ENCODE measurements around the gene CAMK2D.

CAMK2D gene

DNA sequence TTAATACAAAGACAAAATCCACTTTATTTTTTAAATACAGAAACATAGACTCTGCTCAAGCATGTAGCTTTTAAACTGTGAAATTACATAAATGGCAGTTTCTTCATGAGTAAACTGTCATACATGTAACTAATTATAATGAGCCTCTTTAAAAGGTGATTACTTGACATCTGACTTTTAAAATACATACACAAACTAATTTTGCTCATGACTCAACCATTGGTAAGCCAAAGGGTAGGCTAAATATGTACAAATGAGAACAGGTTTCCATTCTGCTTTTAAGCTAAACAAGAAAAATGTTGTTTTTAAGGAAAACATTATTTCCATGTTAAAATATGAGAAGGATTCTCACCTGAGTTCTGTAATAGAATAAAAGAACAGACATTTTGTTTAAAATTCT is 27.9 kb downstream of the CAMK2D start:
- no peak overlapping the region for H3K14ac ChIP-seq (ENCODE audit: low read length)
- H4K91ac ChIP-seq (ENCODE audit: low read depth, low read length, poor library complexity) = no peak overlapping the region
- H2BK5ac ChIP-seq (ENCODE audit: low read length) = no peak overlapping the region
- H4K8ac ChIP-seq (ENCODE audit: low read depth, low read length) = no peak overlapping the region
- H2BK120ac ChIP-seq (ENCODE audit: low read depth, low read length) = no peak overlapping the region
- no peaks in the 10 kb centered on the region for H3K79me1 ChIP-seq (ENCODE audit: low read depth, low read length)
- no peak overlapping the region for H3K4me3 ChIP-seq (ENCODE audit: low read length in 2 of 2)
- H3K23ac ChIP-seq (ENCODE audit: low read depth, low read length, poor library complexity) = no peak overlapping the region
- H3K27me3 ChIP-seq (ENCODE audit: control insufficient read depth in 3 of 3, insufficient read depth in 3 of 3, low read depth in 1 of 3, low read length in 3 of 3) = no peaks in the 10 kb centered on the region
- H3K9me3 ChIP-seq (replicated peaks in 1 of 2; ENCODE audit: control insufficient read depth in 2 of 2, insufficient read depth in 1 of 2, low read depth in 1 of 2, low read length in 2 of 2) = peaks cover 0 to 6% of the 10 kb centered on the region in 2 donors
- no peak overlapping the region for H2AK5ac ChIP-seq (ENCODE audit: low read depth, low read length)
- no peak overlapping the region for H2BK12ac ChIP-seq (ENCODE audit: low read length)
- no peak overlapping the region for H3K9ac ChIP-seq (ENCODE audit: low read depth, low read length, poor library complexity)
- no peak overlapping the region for H2BK15ac ChIP-seq (ENCODE audit: low read length)
- H3K4ac ChIP-seq (ENCODE audit: low read length) = no peak overlapping the region
- DNase-seq (ENCODE audit: low spot score) = no peak
- H2AFZ ChIP-seq (ENCODE audit: low read length) = no peak overlapping the region
- H3K36me3 ChIP-seq (replicated peaks in 1 of 2; ENCODE audit: control insufficient read depth in 2 of 2, insufficient read depth in 2 of 2, low read length in 2 of 2) = no peaks in the 10 kb centered on the region
- no peak overlapping the region for H3K4me2 ChIP-seq (ENCODE audit: insufficient read depth, low read length, poor library complexity, severe bottlenecking)
- no peak overlapping the region for H3K18ac ChIP-seq (ENCODE audit: low read length)
- no peaks in the 10 kb centered on the region for H3K4me1 ChIP-seq (ENCODE audit: control insufficient read depth in 2 of 2, insufficient read depth in 1 of 2, low read depth in 1 of 2, low read length in 2 of 2)
- no peak overlapping the region for H3K27ac ChIP-seq (replicated peaks; ENCODE audit: low read length)

DNA sequence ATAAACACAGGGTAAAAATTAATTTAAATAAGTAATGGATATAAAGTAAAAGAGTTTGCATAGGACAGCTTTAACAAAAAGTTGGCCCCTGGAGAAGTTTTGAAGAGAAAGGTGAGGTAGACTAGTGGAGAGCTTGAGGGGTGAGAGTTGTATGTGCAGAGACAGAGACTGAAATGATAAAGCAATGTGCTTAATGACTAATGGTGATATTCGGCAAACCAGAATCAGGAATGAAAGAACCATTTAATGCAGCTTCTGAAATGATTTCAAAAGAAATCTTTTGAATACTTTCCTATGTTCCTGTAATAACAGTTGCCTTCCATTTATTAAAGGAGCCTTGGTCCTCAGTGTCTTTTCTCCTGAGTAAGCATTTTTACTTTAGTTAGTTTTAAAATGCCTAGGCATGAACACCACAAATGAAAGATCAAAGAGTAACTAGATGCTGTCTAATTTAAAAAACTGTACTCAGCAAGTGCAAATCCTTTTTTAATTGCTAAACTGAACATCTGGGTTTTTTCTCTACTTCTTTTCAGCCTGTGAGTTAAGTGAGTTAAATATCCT is 28.5 kb downstream of the CAMK2D start:
- Histone ChIP-seq H3K27me3 (ENCODE audit: control insufficient read depth in 3 of 3, insufficient read depth in 3 of 3, low read depth in 1 of 3, low read length in 3 of 3) (no peaks in the 10 kb centered on the region), H3K4me1 (ENCODE audit: control insufficient read depth in 2 of 2, insufficient read depth in 1 of 2, low read depth in 1 of 2, low read length in 2 of 2) (no peaks in the 10 kb centered on the region), H3K14ac (ENCODE audit: low read length) (no peak overlapping the region), H3K36me3 (replicated peaks in 1 of 2; ENCODE audit: control insufficient read depth in 2 of 2, insufficient read depth in 2 of 2, low read length in 2 of 2) (no peaks in the 10 kb centered on the region), H3K18ac (ENCODE audit: low read length) (no peak overlapping the region), H4K91ac (ENCODE audit: low read depth, low read length, poor library complexity) (no peak overlapping the region), H2BK12ac (ENCODE audit: low read length) (no peak overlapping the region), H3K23ac (ENCODE audit: low read depth, low read length, poor library complexity) (no peak overlapping the region), H3K9me3 (replicated peaks in 1 of 2; ENCODE audit: control insufficient read depth in 2 of 2, insufficient read depth in 1 of 2, low read depth in 1 of 2, low read length in 2 of 2) (peaks cover 0 to 6% of the 10 kb centered on the region in 2 donors), H2AK5ac (ENCODE audit: low read depth, low read length) (no peak overlapping the region), H3K79me1 (ENCODE audit: low read depth, low read length) (no peaks in the 10 kb centered on the region), H2BK15ac (ENCODE audit: low read length) (no peak overlapping the region), H4K8ac (ENCODE audit: low read depth, low read length) (no peak overlapping the region), H3K9ac (ENCODE audit: low read depth, low read length, poor library complexity) (no peak overlapping the region), H3K4me3 (ENCODE audit: low read length in 2 of 2) (no peak overlapping the region), H2AFZ (ENCODE audit: low read length) (no peak overlapping the region), H3K27ac (replicated peaks; ENCODE audit: low read length) (no peak overlapping the region), H3K4ac (ENCODE audit: low read length) (no peak overlapping the region), H3K4me2 (ENCODE audit: insufficient read depth, low read length, poor library complexity, severe bottlenecking) (no peak overlapping the region), H2BK120ac (ENCODE audit: low read depth, low read length) (no peak overlapping the region), H2BK5ac (ENCODE audit: low read length) (no peak overlapping the region)
- WGBS, 2 donors (ENCODE audit: extremely low coverage in 2 of 2, insufficient read length in 2 of 2, insufficient replicate concordance in 1 of 2) = no CpG with 5 or more reads among the region's 1 CpG
- DNase-seq (ENCODE audit: low spot score) = no peak

GRCh38 chr4:113730467-113731216 is 30.9 kb downstream of the CAMK2D start:
- no CpG with 5 or more reads among the region's 2 CpGs for WGBS, 2 donors (ENCODE audit: extremely low coverage in 2 of 2, insufficient read length in 2 of 2, insufficient replicate concordance in 1 of 2)

DNA sequence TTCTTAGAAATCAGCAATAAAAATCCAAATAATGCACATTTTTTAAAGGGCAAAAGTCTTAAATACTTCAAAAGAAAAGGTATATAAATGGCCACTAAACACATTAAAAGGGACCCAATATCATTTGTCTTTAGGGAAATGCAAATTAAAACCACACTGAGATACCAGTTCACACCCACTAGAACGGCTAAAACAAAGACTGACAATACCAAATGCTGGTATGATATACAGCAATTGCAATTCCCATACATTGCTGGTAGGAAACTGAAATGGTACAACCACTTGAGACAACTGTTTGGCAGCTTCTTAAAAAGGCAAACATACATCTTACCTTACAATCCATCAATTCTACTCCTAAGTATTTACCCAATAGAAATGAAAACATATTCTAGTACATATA is 33.7 kb downstream of the CAMK2D start:
- Histone ChIP-seq H3K14ac (ENCODE audit: low read length) (no peak overlapping the region), H3K27me3 (ENCODE audit: control insufficient read depth in 3 of 3, insufficient read depth in 3 of 3, low read depth in 1 of 3, low read length in 3 of 3) (no peaks in the 10 kb centered on the region), H3K4me3 (ENCODE audit: low read length in 2 of 2) (no peak overlapping the region), H3K4ac (ENCODE audit: low read length) (no peak overlapping the region), H3K23ac (ENCODE audit: low read depth, low read length, poor library complexity) (no peak overlapping the region), H3K4me1 (ENCODE audit: control insufficient read depth in 2 of 2, insufficient read depth in 1 of 2, low read depth in 1 of 2, low read length in 2 of 2) (no peaks in the 10 kb centered on the region), H3K4me2 (ENCODE audit: insufficient read depth, low read length, poor library complexity, severe bottlenecking) (no peak overlapping the region), H2BK5ac (ENCODE audit: low read length) (no peak overlapping the region), H2BK12ac (ENCODE audit: low read length) (no peak overlapping the region), H2BK120ac (ENCODE audit: low read depth, low read length) (no peak overlapping the region), H3K36me3 (replicated peaks in 1 of 2; ENCODE audit: control insufficient read depth in 2 of 2, insufficient read depth in 2 of 2, low read length in 2 of 2) (no peaks in the 10 kb centered on the region), H2BK15ac (ENCODE audit: low read length) (no peak overlapping the region), H3K18ac (ENCODE audit: low read length) (no peak overlapping the region), H3K27ac (replicated peaks; ENCODE audit: low read length) (no peak overlapping the region), H3K79me1 (ENCODE audit: low read depth, low read length) (no peaks in the 10 kb centered on the region), H3K9ac (ENCODE audit: low read depth, low read length, poor library complexity) (no peak overlapping the region), H4K91ac (ENCODE audit: low read depth, low read length, poor library complexity) (no peak overlapping the region), H2AFZ (ENCODE audit: low read length) (no peak overlapping the region), H3K9me3 (replicated peaks in 1 of 2; ENCODE audit: control insufficient read depth in 2 of 2, insufficient read depth in 1 of 2, low read depth in 1 of 2, low read length in 2 of 2) (peaks cover 0 to 6% of the 10 kb centered on the region in 2 donors), H4K8ac (ENCODE audit: low read depth, low read length) (no peak overlapping the region), H2AK5ac (ENCODE audit: low read depth, low read length) (no peak overlapping the region)
- WGBS, 2 donors (ENCODE audit: extremely low coverage in 2 of 2, insufficient read length in 2 of 2, insufficient replicate concordance in 1 of 2) = no CpG with 5 or more reads among the region's 1 CpG
- no peak for DNase-seq (ENCODE audit: low spot score)

More at GRCh38 chr4:113730467-113731216, 30.9 kb downstream of the CAMK2D start:
- H3K4ac ChIP-seq (ENCODE audit: low read length) = no peak overlapping the region
- no peak overlapping the region for H3K27ac ChIP-seq (replicated peaks; ENCODE audit: low read length)
- H3K23ac ChIP-seq (ENCODE audit: low read depth, low read length, poor library complexity) = no peak overlapping the region
- H4K91ac ChIP-seq (ENCODE audit: low read depth, low read length, poor library complexity) = no peak overlapping the region
- H2AFZ ChIP-seq (ENCODE audit: low read length) = no peak overlapping the region
- H2BK5ac ChIP-seq (ENCODE audit: low read length) = no peak overlapping the region
- no peak overlapping the region for H4K8ac ChIP-seq (ENCODE audit: low read depth, low read length)
- H3K36me3 ChIP-seq (replicated peaks in 1 of 2; ENCODE audit: control insufficient read depth in 2 of 2, insufficient read depth in 2 of 2, low read length in 2 of 2) = no peaks in the 10 kb centered on the region
- H3K4me2 ChIP-seq (ENCODE audit: insufficient read depth, low read length, poor library complexity, severe bottlenecking) = no peak overlapping the region
- no peaks in the 10 kb centered on the region for H3K79me1 ChIP-seq (ENCODE audit: low read depth, low read length)
- no peak overlapping the region for H3K18ac ChIP-seq (ENCODE audit: low read length)
- no peak overlapping the region for H2BK15ac ChIP-seq (ENCODE audit: low read length)
- no peak overlapping the region for H2BK12ac ChIP-seq (ENCODE audit: low read length)
- H3K4me1 ChIP-seq (ENCODE audit: control insufficient read depth in 2 of 2, insufficient read depth in 1 of 2, low read depth in 1 of 2, low read length in 2 of 2) = no peaks in the 10 kb centered on the region
- H2BK120ac ChIP-seq (ENCODE audit: low read depth, low read length) = no peak overlapping the region
- H3K9ac ChIP-seq (ENCODE audit: low read depth, low read length, poor library complexity) = no peak overlapping the region
- no peak overlapping the region for H3K14ac ChIP-seq (ENCODE audit: low read length)
- no peak for DNase-seq (ENCODE audit: low spot score)
- no peaks in the 10 kb centered on the region for H3K27me3 ChIP-seq (ENCODE audit: control insufficient read depth in 3 of 3, insufficient read depth in 3 of 3, low read depth in 1 of 3, low read length in 3 of 3)
- H3K9me3 ChIP-seq (replicated peaks in 1 of 2; ENCODE audit: control insufficient read depth in 2 of 2, insufficient read depth in 1 of 2, low read depth in 1 of 2, low read length in 2 of 2) = peaks cover 0 to 6% of the 10 kb centered on the region in 2 donors
- H3K4me3 ChIP-seq (ENCODE audit: low read length in 2 of 2) = no peak overlapping the region
- H2AK5ac ChIP-seq (ENCODE audit: low read depth, low read length) = no peak overlapping the region
